NCI-H774 (cell line): Measurements from ENCODE around the gene LTBP2.
A peak's percentile ranks its signal among the peaks of the same experiment; 100 is the strongest.

ENCODE experiments used
- DNase-seq: peaks from one replicate; lab custom pipeline; 2025; lab: John Stamatoyannopoulos, UW

Gene LTBP2

GRCh38 chr14:74612350-74613021 lies 449 bp upstream of the LTBP2 start:
- peak; percentile 46 for DNase-seq

DNA sequence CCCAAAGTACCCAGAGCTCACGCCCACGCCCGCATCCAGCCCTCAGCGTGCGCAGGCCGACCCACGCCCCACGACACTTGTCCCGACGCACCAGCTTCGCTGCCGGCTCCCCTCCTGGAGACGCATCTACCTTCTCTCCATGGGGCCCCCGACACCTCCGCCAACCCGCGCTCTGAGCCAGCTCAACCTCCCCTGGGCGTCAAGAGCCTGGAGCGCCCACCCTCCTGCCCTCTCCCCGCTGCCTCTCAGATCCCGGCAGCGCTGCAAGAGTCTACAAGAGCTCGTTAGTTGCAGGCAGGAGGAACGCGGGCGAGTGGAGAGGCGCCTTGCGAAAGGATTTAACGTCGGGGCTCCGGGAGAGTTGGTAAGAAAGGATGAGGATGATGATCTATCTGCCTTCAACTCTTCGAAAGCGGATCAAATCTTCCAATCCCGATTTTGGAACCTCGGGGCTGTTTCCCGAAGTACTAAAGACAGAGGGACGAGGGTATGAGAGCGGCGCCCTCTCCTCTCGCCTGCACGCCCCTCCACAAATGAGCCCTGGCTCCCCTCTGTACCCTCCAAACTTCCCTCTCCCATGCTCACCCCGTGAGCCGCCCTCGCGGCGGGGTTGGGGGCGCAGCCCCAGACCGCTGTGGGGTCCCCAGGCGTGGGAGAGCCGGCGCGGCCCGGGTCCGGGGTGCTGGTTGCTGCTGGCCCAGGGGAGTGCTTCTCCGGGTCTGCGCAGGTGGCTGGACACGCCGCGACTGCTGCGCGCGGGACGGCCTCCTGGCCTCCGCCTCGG lies 979 bp downstream of the LTBP2 start:
- DNase-seq, result no peak

- no peak for DNase-seq
These were observed 1.7 kb downstream of the LTBP2 start for GRCh38 chr14:74610199-74610865.

- DNase-seq, result no peak
These were observed 2.3 kb downstream of the LTBP2 start for GRCh38 chr14:74609721-74610120.

- DNase-seq, result peak; percentile 63
These were observed 3.0 kb downstream of the LTBP2 start for GRCh38 chr14:74608959-74609611.

- no peak for DNase-seq
These were observed 5.3 kb downstream of the LTBP2 start for GRCh38 chr14:74606727-74607126.

- DNase-seq, result no peak
These were observed 6.4 kb downstream of the LTBP2 start for GRCh38 chr14:74605531-74606223.

- DNase-seq, result no peak
These were observed 7.1 kb downstream of the LTBP2 start for GRCh38 chr14:74604911-74605310.

DNA sequence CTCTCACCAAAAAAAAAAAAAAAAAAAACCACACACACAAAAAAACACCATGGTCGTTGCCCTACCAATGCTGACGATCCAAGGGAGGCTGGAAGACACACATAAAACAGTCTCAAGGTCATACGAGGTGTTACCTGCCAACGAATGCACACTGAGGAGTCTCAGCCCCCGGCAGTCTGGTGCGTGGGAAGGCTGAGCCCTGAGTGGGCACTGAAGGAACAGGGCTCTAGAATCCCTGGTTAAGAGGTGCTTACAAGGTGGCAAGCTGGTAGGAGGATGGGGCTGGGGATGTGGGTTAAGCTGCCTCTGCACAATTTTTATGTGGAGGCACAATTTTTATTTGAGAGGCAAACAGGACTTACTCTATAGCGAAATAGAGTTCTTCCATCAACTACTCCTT lies 7.9 kb downstream of the LTBP2 start:
- no peak for DNase-seq

DNA sequence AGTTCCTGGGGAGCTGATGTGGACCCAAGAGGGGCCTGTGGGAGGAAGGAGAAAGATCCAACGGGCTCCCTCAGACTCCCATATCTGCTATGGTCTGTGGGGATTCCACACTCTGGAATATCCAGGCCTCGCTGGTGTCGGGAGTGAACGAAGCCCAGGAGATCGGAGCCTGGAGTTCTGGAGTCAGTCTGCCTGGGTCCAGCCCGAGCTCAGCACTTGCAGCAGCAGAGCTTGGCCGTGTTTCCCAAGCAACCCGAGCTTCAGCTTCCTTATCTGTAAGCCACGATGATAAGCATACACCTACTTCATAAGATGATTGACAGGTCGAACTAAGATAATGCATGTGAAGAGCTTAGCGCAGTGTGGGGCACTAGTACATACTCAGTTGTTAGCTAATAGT lies 10.1 kb downstream of the LTBP2 start:
- DNase-seq, result no peak

DNA sequence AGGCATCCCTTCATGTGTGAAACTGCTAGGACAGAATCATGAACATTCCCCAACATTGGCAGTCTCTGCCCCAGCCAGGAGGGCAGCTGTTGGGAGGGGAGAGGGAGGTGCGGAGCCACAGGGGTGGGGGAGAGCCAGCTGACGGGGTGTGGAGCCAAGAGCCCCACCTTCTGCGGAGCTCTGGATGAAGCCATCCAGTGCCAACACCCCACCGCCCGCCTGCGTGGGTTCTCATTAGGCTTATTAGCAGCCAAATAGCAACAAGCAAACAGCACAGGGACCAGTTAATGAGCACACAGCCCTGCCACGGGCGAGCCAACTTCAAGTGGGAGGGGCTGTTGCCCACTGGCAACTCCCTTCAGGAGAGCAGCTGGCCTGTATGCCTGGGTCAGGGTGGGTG lies 12.1 kb downstream of the LTBP2 start:
- no peak for DNase-seq

DNA sequence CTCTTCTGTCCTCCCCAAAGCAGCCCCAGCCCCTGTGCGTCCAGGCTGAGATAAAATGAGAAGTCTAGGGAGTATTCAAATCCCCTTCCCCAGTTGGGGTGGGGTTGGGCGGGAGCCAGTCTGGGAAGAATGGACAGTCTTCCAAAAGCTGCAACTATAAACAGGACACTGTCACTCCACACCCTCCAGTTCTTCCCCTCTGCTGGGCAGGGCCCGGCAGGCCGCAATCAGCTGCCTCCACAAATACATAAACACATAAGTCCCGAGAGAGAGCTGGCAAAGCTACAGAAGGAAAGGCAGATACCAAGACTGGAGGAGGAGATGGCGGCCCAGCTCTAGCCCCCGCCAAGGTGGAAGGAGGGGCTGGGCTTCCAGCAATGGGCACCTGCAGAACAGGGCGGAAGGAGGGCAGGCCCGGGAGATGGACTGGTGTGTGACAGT lies 12.7 kb downstream of the LTBP2 start:
- DNase-seq, result no peak

- DNase-seq, result no peak
These were observed 15.1 kb downstream of the LTBP2 start for GRCh38 chr14:74596741-74597450.

GRCh38 chr14:74595006-74595735 lies 16.9 kb downstream of the LTBP2 start:
- no peak for DNase-seq

GRCh38 chr14:74594606-74595005 lies 17.4 kb downstream of the LTBP2 start:
- no peak for DNase-seq

DNA sequence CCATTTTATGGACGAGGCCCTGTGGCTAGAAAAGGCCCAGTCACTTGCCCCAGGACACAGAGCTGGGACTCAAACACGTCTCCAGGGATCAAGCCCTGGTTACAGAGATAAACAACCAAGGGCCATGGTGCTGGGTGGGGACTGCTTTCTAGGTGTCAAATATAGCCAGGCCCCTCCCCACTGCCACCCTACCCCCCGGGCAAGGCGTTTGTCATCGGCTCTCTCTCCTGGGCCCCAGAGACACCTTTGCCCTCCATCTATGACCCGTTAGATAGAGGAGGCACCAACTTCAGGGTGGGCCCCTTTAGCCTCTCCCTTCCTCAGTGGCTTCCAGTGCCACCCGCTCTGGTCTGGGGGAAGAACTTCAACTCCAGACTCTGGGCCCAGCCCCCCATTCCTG lies 18.0 kb downstream of the LTBP2 start:
- DNase-seq, result no peak

- DNase-seq, result no peak
These were observed 18.6 kb downstream of the LTBP2 start for GRCh38 chr14:74593241-74593953.

- no peak for DNase-seq
These were observed 19.4 kb downstream of the LTBP2 start for GRCh38 chr14:74592476-74593201.

GRCh38 chr14:74591899-74592298 lies 20.1 kb downstream of the LTBP2 start:
- no peak for DNase-seq
